Thyroid gland (tissue), 4 donors: ENCODE data around the gene RNPEPL1. TPM values are rescaled to one million over a fixed set of nuclear protein-coding genes. Genes with fewer than 3 reads are reported as not detected.

Experiments
- DNase-seq, 2 donors: peaks; one replicate each; pipeline ENCODE4 v3.0.0-alpha.2; 2019
- H3K27ac ChIP-seq, 3 donors: fragments of 200-600 bp; sonication (generic); 1 replicate in 2 of 3; 2 replicates in 1 of 3; pipeline ENCODE4 v1.5.1; 2016 to 2019; ENCODE audit warnings: mild to moderate bottlenecking in 1 of 3, moderate library complexity in 1 of 3
- H3K27me3 ChIP-seq: fragments of 200-600 bp; sonication (generic); one replicate; pipeline ENCODE4 v1.5.1; 2019
- H3K36me3 ChIP-seq, 2 donors: fragments of 200-600 bp; sonication (generic); one replicate each; pipeline ENCODE4 v1.5.1; 2016 to 2019
- H3K4me1 ChIP-seq, 2 donors: fragments of 200-600 bp; sonication (generic); one replicate each; pipeline ENCODE4 v1.5.1; 2017 to 2019
- H3K4me3 ChIP-seq, 3 donors: fragments of 200-600 bp; sonication (generic); replicated peaks in 1 of 3; 1 replicate in 2 of 3; 2 replicates in 1 of 3; pipeline ENCODE4 v1.5.1; 2016; ENCODE audit warnings: mild to moderate bottlenecking in 1 of 3
- H3K9me3 ChIP-seq: fragments of 200-600 bp; sonication (generic); one replicate; pipeline ENCODE4 v1.5.1; 2017
- POLR2A ChIP-seq, 2 donors: fragments of 450-650 bp; IDR thresholded peaks; one replicate each; pipeline ENCODE4 v1.6.1; 2017; ENCODE audit warnings: antibody characterized with exemption in 2 of 2, mild to moderate bottlenecking in 2 of 2, moderate library complexity in 1 of 2
- WGBS, 2 donors: methylation state at CpG; one replicate each; pipeline ENCODE4 v1.1.5; 2017; 5-methylcytosine and 5-hydroxymethylcytosine counted together
- intact Hi-C: fragments of 100-400 bp; cut with DNase I; formaldehyde crosslinking; loops from one replicate; pipeline ENCODE4 v1.15.1; 2023
- total RNA-seq, 4 donors: library from RNA; depleted of rRNA; stranded (reverse); fragments of >200 nt; gene quantifications; one replicate each; pipeline ENCODE4 v1.2.3, GENCODE V29; 2016
- TF ChIP-seq, protein P1 (sequence below), 6 experiments: fragments of 200-600 bp in 3 of 6; fragments of 450-650 bp in 3 of 6; sonication (generic) in 3 of 6; IDR thresholded peaks; one replicate each; pipeline ENCODE4 v1.5.1; 2016 to 2019; ENCODE audit warnings: antibody characterized with exemption in 6 of 6, mild to moderate bottlenecking in 2 of 6, inconsistent platforms in 1 of 6, moderate library complexity in 1 of 6

Gene RNPEPL1
- total RNA-seq, 4 donors from 2014 or later, result 20.0 to 45.5 (median 37.3) TPM

DNA sequence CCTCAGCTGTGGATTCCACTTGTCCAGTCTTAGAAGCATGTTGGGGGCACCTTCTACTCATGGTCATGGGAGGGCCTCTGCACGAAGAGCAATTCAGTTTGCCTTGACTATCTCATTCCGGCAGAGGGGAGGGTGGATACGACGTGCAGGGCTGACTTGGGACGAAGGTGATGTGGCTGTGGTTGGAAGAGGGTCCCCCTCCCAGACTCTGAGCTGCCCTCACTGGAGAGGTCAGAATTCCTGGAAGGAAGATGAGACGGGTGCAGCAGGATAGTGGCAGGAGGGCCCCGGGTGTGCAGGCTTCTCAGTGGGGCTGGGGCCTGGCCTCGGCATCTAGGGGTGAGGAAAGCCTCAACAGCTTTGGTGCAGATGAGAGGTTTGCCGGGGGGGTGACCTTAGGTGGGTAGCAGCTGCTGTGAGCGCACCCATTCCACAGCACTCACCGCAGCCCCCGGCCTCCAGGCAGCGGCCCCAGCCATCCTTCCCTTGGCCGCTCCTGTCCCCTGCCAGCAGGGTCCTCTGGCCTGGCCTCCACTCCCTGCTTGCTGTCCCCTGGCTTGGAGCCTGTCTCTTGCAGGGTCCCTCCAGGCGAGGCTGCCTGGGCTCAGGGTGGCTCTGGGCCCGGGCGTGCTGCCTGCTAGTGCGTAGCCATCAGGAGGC lies 3.2 kb downstream of the RNPEPL1 start:
- WGBS, 2 donors, result 90 to 92% methylated on average over 18 of the region's 18 CpGs
- no peaks in the 10 kb centered on the region for H3K9me3 ChIP-seq
- H3K27me3 ChIP-seq, result no peaks in the 10 kb centered on the region
- H3K4me3 ChIP-seq, result no peak overlapping the region
- peaks cover 24 to 33% of the 10 kb centered on the region in 2 donors for H3K4me1 ChIP-seq
- DNase-seq, result no peak
- TF ChIP-seq, protein P1, sequence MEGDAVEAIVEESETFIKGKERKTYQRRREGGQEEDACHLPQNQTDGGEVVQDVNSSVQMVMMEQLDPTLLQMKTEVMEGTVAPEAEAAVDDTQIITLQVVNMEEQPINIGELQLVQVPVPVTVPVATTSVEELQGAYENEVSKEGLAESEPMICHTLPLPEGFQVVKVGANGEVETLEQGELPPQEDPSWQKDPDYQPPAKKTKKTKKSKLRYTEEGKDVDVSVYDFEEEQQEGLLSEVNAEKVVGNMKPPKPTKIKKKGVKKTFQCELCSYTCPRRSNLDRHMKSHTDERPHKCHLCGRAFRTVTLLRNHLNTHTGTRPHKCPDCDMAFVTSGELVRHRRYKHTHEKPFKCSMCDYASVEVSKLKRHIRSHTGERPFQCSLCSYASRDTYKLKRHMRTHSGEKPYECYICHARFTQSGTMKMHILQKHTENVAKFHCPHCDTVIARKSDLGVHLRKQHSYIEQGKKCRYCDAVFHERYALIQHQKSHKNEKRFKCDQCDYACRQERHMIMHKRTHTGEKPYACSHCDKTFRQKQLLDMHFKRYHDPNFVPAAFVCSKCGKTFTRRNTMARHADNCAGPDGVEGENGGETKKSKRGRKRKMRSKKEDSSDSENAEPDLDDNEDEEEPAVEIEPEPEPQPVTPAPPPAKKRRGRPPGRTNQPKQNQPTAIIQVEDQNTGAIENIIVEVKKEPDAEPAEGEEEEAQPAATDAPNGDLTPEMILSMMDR (IDR thresholded peaks at IDR 0.05), result no peak
- TF ChIP-seq POLR2A (IDR thresholded peaks at IDR 0.05), result no peak
- H3K27ac ChIP-seq, result no peak overlapping the region
- intact Hi-C loops, result no loop called here
- H3K36me3 ChIP-seq, result peaks cover 11 to 21% of the 10 kb centered on the region in 2 donors

GRCh38 chr2:240572141-240573031 lies 4.1 kb downstream of the RNPEPL1 start:
- Histone ChIP-seq H3K27ac (no peak overlapping the region), H3K9me3 (no peaks in the 10 kb centered on the region), H3K4me1 (peaks cover 15 to 24% of the 10 kb centered on the region in 2 donors), H3K4me3 (no peak overlapping the region), H3K36me3 (peaks cover 18 to 31% of the 10 kb centered on the region in 2 donors), H3K27me3 (no peaks in the 10 kb centered on the region)
- no peak for DNase-seq
- intact Hi-C loops, result no loop called here
- TF ChIP-seq POLR2A (IDR thresholded peaks at IDR 0.05), result no peak
- TF ChIP-seq, protein P1 (IDR thresholded peaks at IDR 0.05), result no peak
- WGBS, 2 donors, result 88 to 95% methylated on average over 9 to 15 of the region's 30 CpGs

DNA sequence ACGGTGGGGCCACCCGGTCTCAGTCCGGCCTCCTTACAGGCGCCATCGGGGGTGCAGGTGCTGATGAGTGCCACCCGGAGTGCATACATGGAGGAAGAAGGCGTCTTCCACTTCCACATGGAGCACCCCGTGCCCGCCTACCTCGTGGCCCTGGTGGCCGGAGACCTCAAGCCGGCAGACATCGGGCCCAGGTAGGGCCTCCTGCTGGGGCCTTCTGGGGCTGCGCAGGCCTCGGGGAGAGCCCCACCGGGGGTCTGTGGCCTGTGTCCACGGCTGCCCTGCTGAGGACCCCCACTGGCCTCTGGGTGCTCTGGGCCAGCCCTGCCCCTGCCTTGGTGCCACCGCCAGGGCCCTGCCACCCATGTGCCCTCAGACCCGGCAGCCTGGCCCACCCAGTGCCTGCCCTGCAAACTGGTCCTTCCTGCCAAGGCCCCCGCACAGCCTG lies 4.8 kb downstream of the RNPEPL1 start:
- H3K9me3 ChIP-seq, result no peaks in the 10 kb centered on the region
- peaks cover 23 to 38% of the 10 kb centered on the region in 2 donors for H3K36me3 ChIP-seq
- no peak for DNase-seq
- no peak overlapping the region for H3K4me3 ChIP-seq
- H3K4me1 ChIP-seq, result peaks cover 9 to 21% of the 10 kb centered on the region in 2 donors
- WGBS, 2 donors, result 82 to 92% methylated on average over 7 to 10 of the region's 20 CpGs
- H3K27me3 ChIP-seq, result no peaks in the 10 kb centered on the region
- intact Hi-C loops, result no loop called here
- H3K27ac ChIP-seq, result no peak overlapping the region
- TF ChIP-seq, protein P1 (IDR thresholded peaks at IDR 0.05), result no peak
- TF ChIP-seq POLR2A (IDR thresholded peaks at IDR 0.05), result no peak

DNA sequence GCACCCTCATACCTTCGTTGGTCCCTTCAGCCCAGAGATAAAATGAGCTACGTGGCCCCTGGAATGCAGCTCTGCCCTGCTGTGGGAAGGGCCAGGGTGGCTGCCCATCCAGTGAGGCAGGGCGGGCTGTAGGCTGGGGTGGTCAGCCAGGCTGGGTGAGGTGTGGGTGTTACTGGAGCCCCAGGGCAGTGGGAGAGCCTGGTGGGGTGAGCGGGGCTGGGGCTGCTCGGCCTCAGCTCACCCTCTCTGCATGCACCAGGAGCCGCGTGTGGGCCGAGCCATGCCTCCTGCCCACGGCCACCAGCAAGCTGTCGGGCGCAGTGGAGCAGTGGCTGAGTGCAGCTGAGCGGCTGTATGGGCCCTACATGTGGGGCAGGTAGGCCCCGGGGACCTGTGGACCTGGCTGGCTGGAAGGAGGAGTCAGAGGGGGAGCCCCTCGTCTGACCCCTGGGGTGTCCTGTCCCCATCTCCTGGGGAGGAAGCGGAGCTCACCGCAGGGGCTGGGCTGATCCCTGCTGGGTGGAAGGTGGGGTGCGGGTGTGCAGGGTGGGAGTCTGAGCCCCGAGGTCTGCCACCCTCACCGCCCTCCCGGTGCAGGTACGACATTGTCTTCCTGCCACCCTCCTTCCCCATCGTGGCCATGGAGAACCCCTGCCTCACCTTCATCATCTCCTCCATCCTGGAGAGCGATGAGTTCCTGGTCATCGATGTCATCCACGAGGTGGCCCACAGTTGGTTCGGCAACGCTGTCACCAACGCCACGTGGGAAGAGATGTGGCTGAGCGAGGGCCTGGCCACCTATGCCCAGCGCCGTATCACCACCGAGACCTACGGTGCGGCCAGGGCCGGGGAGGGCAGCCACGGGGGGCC lies 5.5 kb downstream of the RNPEPL1 start:
- Histone ChIP-seq H3K27ac (no peak overlapping the region), H3K27me3 (no peaks in the 10 kb centered on the region), H3K4me3 (no peak overlapping the region), H3K4me1 (peaks cover 9 to 21% of the 10 kb centered on the region in 2 donors), H3K36me3 (peaks cover 24 to 40% of the 10 kb centered on the region in 2 donors), H3K9me3 (no peaks in the 10 kb centered on the region)
- TF ChIP-seq, protein P1 (IDR thresholded peaks at IDR 0.05), result no peak
- no peak for TF ChIP-seq POLR2A (IDR thresholded peaks at IDR 0.05)
- intact Hi-C loops, result no loop called here
- 91 to 93% methylated on average over 20 to 26 of the region's 37 CpGs for WGBS, 2 donors
- no peak for DNase-seq
